RKO (cell line): ENCODE data around the gene IL18BP.
A peak's percentile ranks its signal among the peaks of the same experiment; 100 is the strongest.

Source experiments
- DNase-seq: peaks from one replicate; pipeline ENCODE4 v3.0.0-alpha.2; 2016; ENCODE audit warnings: low spot score

Gene IL18BP

GRCh38 chr11:71998649-71999310 is at the start of gene IL18BP:
Gene IL18BP (plus strand): TSS chr11:71998909. CDS start chr11:71999985, 1,076 bp downstream.
- no peak for DNase-seq

GRCh38 chr11:71949034-71949433 is 49.7 kb upstream of the IL18BP start:
- no peak for DNase-seq

GRCh38 chr11:71951741-71952310 is 46.9 kb upstream of the IL18BP start:
- no peak for DNase-seq

- no peak for DNase-seq
Observed at GRCh38 chr11:71955898-71956456, 42.7 kb upstream of the IL18BP start.

- DNase-seq = no peak
Observed at GRCh38 chr11:71962428-71963038, 36.2 kb upstream of the IL18BP start.

GRCh38 chr11:71963468-71963867 is 35.2 kb upstream of the IL18BP start:
- DNase-seq = no peak

- DNase-seq = no peak
Observed at GRCh38 chr11:71964641-71965040, 34.1 kb upstream of the IL18BP start.

GRCh38 chr11:71971680-71972079 is 27.0 kb upstream of the IL18BP start:
- peak; percentile 42 for DNase-seq

- DNase-seq = no peak
Observed at GRCh38 chr11:71976551-71976950, 22.2 kb upstream of the IL18BP start.

GRCh38 chr11:71977090-71977489 is 21.6 kb upstream of the IL18BP start:
- no peak for DNase-seq

- DNase-seq = peak; percentile 59
Observed at GRCh38 chr11:71977743-71978418, 20.8 kb upstream of the IL18BP start.

- no peak for DNase-seq
Observed at GRCh38 chr11:71979094-71979493, 19.6 kb upstream of the IL18BP start.

- no peak for DNase-seq
Observed at GRCh38 chr11:71979602-71980001, 19.1 kb upstream of the IL18BP start.

GRCh38 chr11:71986131-71986530 is 12.6 kb upstream of the IL18BP start:
- no peak for DNase-seq

- no peak for DNase-seq
Observed at GRCh38 chr11:71987521-71987920, 11.2 kb upstream of the IL18BP start.

- no peak for DNase-seq
Observed at GRCh38 chr11:71988050-71988449, 10.7 kb upstream of the IL18BP start.

- no peak for DNase-seq
Observed at GRCh38 chr11:71990701-71991100, 8.0 kb upstream of the IL18BP start.

GRCh38 chr11:71991494-71991893 is 7.2 kb upstream of the IL18BP start:
- no peak for DNase-seq

- DNase-seq = no peak
Observed at GRCh38 chr11:71992136-71992730, 6.5 kb upstream of the IL18BP start.

- no peak for DNase-seq
Observed at GRCh38 chr11:71994786-71995185, 3.9 kb upstream of the IL18BP start.

GRCh38 chr11:71995726-71996291 is 2.9 kb upstream of the IL18BP start:
- DNase-seq = no peak

GRCh38 chr11:71996517-71996916 is 2.2 kb upstream of the IL18BP start:
- no peak for DNase-seq
